Measurements from ENCODE around the gene CDH23. TPM values are rescaled to one million over a fixed set of nuclear protein-coding genes. Genes with fewer than 3 reads are reported as not detected.

CDH23 gene
- total and polyA plus RNA-seq, 10 of the 15 experiments (the other 5 are each of a cell fraction or from before 2014, with no cell fraction given), result 0.09 to 0.40 (median 0.15) TPM; not detected in 1

GRCh38 chr10:71636588-71636987 lies 239.9 kb downstream of the CDH23 start:
- in situ Hi-C loops (cut with MboI), result no loop called here
- ChIA-PET POLR2A (no interaction called here), RAD21 (ENCODE audit: unreplicated experiment) (interaction anchor here (1.3 kb wide), 1 partner anchor 72 kb away, joined by 3 read pairs; no protein-coding TSS in a partner anchor), SMC1A (ENCODE audit: uncharacterized antibody, unreplicated experiment) (interaction anchor here (0.6 to 1.3 kb wide), 2 partner anchors 62 to 804 kb away, joined by 4 read pairs; no protein-coding TSS in a partner anchor), CTCF (no interaction called here)
- no peaks in the 10 kb centered on the region for H4K20me1 ChIP-seq (ENCODE audit: control insufficient read depth, insufficient read depth)
- H3K9ac ChIP-seq (ENCODE audit: control insufficient read depth, insufficient read depth, low read length), result no peak overlapping the region
- FAIRE-seq (no peak), DNase-seq (ENCODE audit: low read depth, low spot score) (no peak), ATAC-seq (no peak)
- TF ChIP-seq MTA2 (IDR thresholded peaks at IDR 0.05; ENCODE audit: low read depth) (no peak), MTA3 (IDR thresholded peaks at IDR 0.05; ENCODE audit: borderline replicate concordance, low read length) (no peak), TCF12 (IDR thresholded peaks at IDR 0.05; ENCODE audit: low read depth, low read length) (no peak), ZNF592 (IDR thresholded peaks at IDR 0.05) (no peak), ZNF207 (IDR thresholded peaks at IDR 0.05; ENCODE audit: borderline replicate concordance) (no peak), FOS (IDR thresholded peaks at IDR 0.05; ENCODE audit: borderline replicate concordance, extremely low read depth, insufficient read length) (no peak), ATF2 (IDR thresholded peaks at IDR 0.05; ENCODE audit: low read length) (no peak), E2F8 (IDR thresholded peaks at IDR 0.05; ENCODE audit: low read depth, partially characterized antibody) (no peak), MEF2A (IDR thresholded peaks at IDR 0.05; ENCODE audit: insufficient read depth, low read depth, low read length) (no peak), ASH2L (IDR thresholded peaks at IDR 0.05; ENCODE audit: borderline replicate concordance, low read depth) (no peak), SUZ12 (IDR thresholded peaks at IDR 0.05; ENCODE audit: unreplicated experiment) (no peak), HSF1 (IDR thresholded peaks at IDR 0.05; ENCODE audit: low read depth, low read length) (no peak), NFYB (IDR thresholded peaks at IDR 0.05; ENCODE audit: insufficient read depth, low read depth, low read length) (no peak), TBL1XR1 (IDR thresholded peaks at IDR 0.05; ENCODE audit: low read depth, low read length) (no peak)
- H3K4me1 ChIP-seq (ENCODE audit: control insufficient read depth, insufficient read depth, low read length), result peaks cover 3% of the 10 kb centered on the region
- H3K4me3 ChIP-seq, result no peak overlapping the region
- no peak overlapping the region for H3K4me2 ChIP-seq (ENCODE audit: control insufficient read depth, insufficient read depth)
- no peaks in the 10 kb centered on the region for H3K36me3 ChIP-seq (ENCODE audit: control insufficient read depth in 2 of 2, insufficient read depth in 2 of 2, low read length in 1 of 2)
- no peaks in the 10 kb centered on the region for H3K9me3 ChIP-seq (replicated peaks; ENCODE audit: control insufficient read depth, insufficient read depth, low read length)
- no TSS peak for BruUV-seq (replicated peaks)
- H3K79me2 ChIP-seq (ENCODE audit: control insufficient read depth, insufficient read depth, low read length), result no peaks in the 10 kb centered on the region
- intact Hi-C loops (cut with micrococcal nuclease; ENCODE audit: unreplicated experiment), result no loop called here
- H3K27ac ChIP-seq (ENCODE audit: control insufficient read depth, insufficient read depth), result no peak overlapping the region
- H2AFZ ChIP-seq (ENCODE audit: control insufficient read depth, low read depth, low read length), result no peak overlapping the region
- WGBS (ENCODE audit: insufficient coverage, insufficient replicate concordance, low lambda C conversion rate, missing lambda C conversion rate), result 21% methylated on average over 5 of the region's 5 CpGs
- 0 out of 4 replicates have a peak, but pooled peaks cover 0 to 1% of the 10 kb centered on the region in 2 experiments for H3K27me3 ChIP-seq (replicated peaks in 1 of 2; ENCODE audit: control insufficient read depth in 2 of 2, insufficient read depth in 2 of 2, low read length in 1 of 2)

Measured in GM12878 (cell line).